DND-41 (cell line): ENCODE data around the gene C5.

Experiments used
- CTCF ChIP-seq: IDR thresholded peaks from 2 replicates; pipeline ENCODE4 v1.5.1; 2012; ENCODE audit warnings: borderline replicate concordance, low read length, moderate library complexity, mild to moderate bottlenecking; ENCODE audit not compliant: poor library complexity, severe bottlenecking; ENCODE audit errors: extremely low read depth
- EZH2 ChIP-seq: IDR thresholded peaks from 3 replicates; pipeline ENCODE4 v1.6.1; 2012; ENCODE audit warnings: borderline replicate concordance, low read depth, mild to moderate bottlenecking, moderate library complexity, low read length, inconsistent platforms; ENCODE audit not compliant: severe bottlenecking

GRCh38 chr9:121038362-121038761 lies 11.7 kb downstream of the C5 start:
- TF ChIP-seq CTCF (no peak), EZH2 (no peak)
